DND-41 (cell line): ENCODE data around the gene ZNF326.
"Not testable (repeated sequence)": the region's sequence is repeated elsewhere in the genome, so short reads cannot be mapped to it uniquely, and the experiment has no call there.

Source experiments
- ATAC-seq: fragments of 200-7000 bp; cut with Tn5 transposase; 3 replicates; pipeline ENCODE4 v1.9.1; 2021; ENCODE audit warnings: low read depth; ENCODE audit not compliant: insufficient read depth
- DNase-seq: peaks from one replicate; pipeline ENCODE4 v3.0.0-alpha.2; 2020
- H2AFZ ChIP-seq: 2 replicates; pipeline ENCODE4 v1.6.0; 2012; ENCODE audit warnings: low read depth, low read length
- H3K27ac ChIP-seq: 2 replicates; pipeline ENCODE4 v1.5.1; 2012; ENCODE audit warnings: low read length, inconsistent platforms
- H3K27me3 ChIP-seq: fragments of 200-600 bp; sonication (generic); 2 replicates; pipeline ENCODE4 v1.6.0; 2012; ENCODE audit warnings: low read length, mild to moderate bottlenecking, inconsistent platforms; ENCODE audit not compliant: insufficient read depth, poor library complexity
- H3K36me3 ChIP-seq: 2 replicates; pipeline ENCODE4 v1.5.1; 2012; ENCODE audit warnings: low read length, inconsistent platforms; ENCODE audit not compliant: insufficient read depth
- H3K4me1 ChIP-seq: 2 replicates; pipeline ENCODE4 v1.5.1; 2012; ENCODE audit warnings: mild to moderate bottlenecking, low read length; ENCODE audit not compliant: insufficient read depth
- H3K4me2 ChIP-seq: 2 replicates; pipeline ENCODE4 v1.6.0; 2012; ENCODE audit warnings: mild to moderate bottlenecking, moderate library complexity, low read length, inconsistent platforms; ENCODE audit not compliant: insufficient read depth
- H3K4me3 ChIP-seq, 2 experiments: fragments of 200-600 bp in 1 of 2; shearing (Covaris generic) in 1 of 2; 2 replicates each; pipeline ENCODE4 v1.5.1; 2012 to 2016; ENCODE audit warnings: inconsistent platforms in 2 of 2, low read length in 2 of 2, mild to moderate bottlenecking in 2 of 2, low read depth in 1 of 2, moderate library complexity in 1 of 2
- H3K79me2 ChIP-seq: 2 replicates; pipeline ENCODE4 v1.6.0; 2012; ENCODE audit warnings: low read length, inconsistent platforms; ENCODE audit not compliant: insufficient read depth
- H3K9ac ChIP-seq: 2 replicates; pipeline ENCODE4 v1.6.0; 2012; ENCODE audit warnings: low read depth, mild to moderate bottlenecking, inconsistent platforms, low read length, moderate library complexity
- H3K9me3 ChIP-seq: 2 replicates; pipeline ENCODE4 v1.5.1; 2012; ENCODE audit warnings: low read length, moderate library complexity, mild to moderate bottlenecking, inconsistent platforms; ENCODE audit not compliant: insufficient read depth, severe bottlenecking
- H4K20me1 ChIP-seq: 2 replicates; pipeline ENCODE4 v1.6.0; 2012; ENCODE audit warnings: low read length; ENCODE audit not compliant: insufficient read depth
- CTCF ChIP-seq: IDR thresholded peaks from 2 replicates; pipeline ENCODE4 v1.5.1; 2012; ENCODE audit warnings: borderline replicate concordance, low read length, moderate library complexity, mild to moderate bottlenecking; ENCODE audit not compliant: poor library complexity, severe bottlenecking; ENCODE audit errors: extremely low read depth
- EZH2 ChIP-seq: IDR thresholded peaks from 3 replicates; pipeline ENCODE4 v1.6.1; 2012; ENCODE audit warnings: borderline replicate concordance, low read depth, mild to moderate bottlenecking, moderate library complexity, low read length, inconsistent platforms; ENCODE audit not compliant: severe bottlenecking

Gene ZNF326

GRCh38 chr1:89975540-89976125 lies 19.3 kb upstream of the ZNF326 start:
- Histone ChIP-seq H3K9ac (no peak overlapping the region), H3K4me2 (no peak overlapping the region), H3K79me2 (no peaks in the 10 kb centered on the region), H4K20me1 (no peaks in the 10 kb centered on the region), H3K4me3 (no peak overlapping the region), H3K4me1 (peaks cover 8% of the 10 kb centered on the region), H3K27ac (no peak overlapping the region), H3K36me3 (no peaks in the 10 kb centered on the region), H2AFZ (no peak overlapping the region), H3K9me3 (no peaks in the 10 kb centered on the region), H3K27me3 (no peaks in the 10 kb centered on the region)
- DNase-seq (no peak), ATAC-seq (no peak)
- no peak for TF ChIP-seq EZH2
- no peak for TF ChIP-seq CTCF

- no peak for DNase-seq
- peaks cover 1% of the 10 kb centered on the region; the same call in 1 of the 2 replicates for H3K4me1 ChIP-seq
- ATAC-seq = no peak
Measured at GRCh38 chr1:89978755-89979154, 16.2 kb upstream of the ZNF326 start.

GRCh38 chr1:89980605-89981004 lies 14.3 kb upstream of the ZNF326 start:
- ATAC-seq (no peak), DNase-seq (no peak)
- no peak overlapping the region for H3K4me2 ChIP-seq
- no peak overlapping the region for H3K9ac ChIP-seq
- H4K20me1 ChIP-seq = no peaks in the 10 kb centered on the region
- H3K79me2 ChIP-seq = no peaks in the 10 kb centered on the region
- H3K9me3 ChIP-seq = no peaks in the 10 kb centered on the region
- TF ChIP-seq EZH2 (no peak), CTCF (no peak)
- H2AFZ ChIP-seq = no peak overlapping the region
- no peaks in the 10 kb centered on the region for H3K36me3 ChIP-seq
- no peak overlapping the region for H3K4me3 ChIP-seq
- H3K27me3 ChIP-seq = no peaks in the 10 kb centered on the region
- no peak overlapping the region for H3K27ac ChIP-seq
- no peaks in the 10 kb centered on the region for H3K4me1 ChIP-seq

More at GRCh38 chr1:89978755-89979154, 16.2 kb upstream of the ZNF326 start:
- no peak overlapping the region for H3K4me3 ChIP-seq
- no peak overlapping the region for H3K4me2 ChIP-seq
- no peak overlapping the region for H3K9ac ChIP-seq
- H3K9me3 ChIP-seq = no peaks in the 10 kb centered on the region
- no peak overlapping the region for H2AFZ ChIP-seq
- H3K27me3 ChIP-seq = no peaks in the 10 kb centered on the region
- H3K79me2 ChIP-seq = no peaks in the 10 kb centered on the region
- H4K20me1 ChIP-seq = no peaks in the 10 kb centered on the region
- H3K36me3 ChIP-seq = no peaks in the 10 kb centered on the region
- TF ChIP-seq EZH2 (no peak), CTCF (no peak)
- H3K27ac ChIP-seq = no peak overlapping the region

- ATAC-seq, H3K4me1 ChIP-seq, H3K36me3 ChIP-seq, H2AFZ ChIP-seq, H3K4me2 ChIP-seq, H3K9me3 ChIP-seq, H3K79me2 ChIP-seq, H4K20me1 ChIP-seq, H3K27ac ChIP-seq, H3K9ac ChIP-seq, H3K4me3 ChIP-seq, H3K27me3 ChIP-seq, DNase-seq: not testable (repeated sequence)
Measured at GRCh38 chr1:89982846-89983245, 12.1 kb upstream of the ZNF326 start.

- H4K20me1 ChIP-seq, H3K36me3 ChIP-seq, H3K9me3 ChIP-seq, H3K27me3 ChIP-seq, H3K27ac ChIP-seq, H3K79me2 ChIP-seq, H3K4me2 ChIP-seq, H3K4me1 ChIP-seq, H3K9ac ChIP-seq, H3K4me3 ChIP-seq, H2AFZ ChIP-seq, ATAC-seq, DNase-seq: not testable (repeated sequence)
Measured at GRCh38 chr1:89984564-89985116, 10.3 kb upstream of the ZNF326 start.
